NCI-H128 (cell line): ENCODE data around the gene PLXNB1.
"Not testable (repeated sequence)": the region's sequence is repeated elsewhere in the genome, so short reads cannot be mapped to it uniquely, and the experiment has no call there.

ENCODE experiments used
- DNase-seq: peaks from one replicate; lab custom pipeline; 2025; ENCODE audit not compliant: unreplicated experiment; lab: John Stamatoyannopoulos, UW

PLXNB1 gene

GRCh38 chr3:48406443-48407431, 23.1 kb downstream of the PLXNB1 start:
- DNase-seq, result no peak

GRCh38 chr3:48405971-48406370, 23.9 kb downstream of the PLXNB1 start:
- no peak for DNase-seq

GRCh38 chr3:48405343-48405881, 24.5 kb downstream of the PLXNB1 start:
- DNase-seq, result no peak

GRCh38 chr3:48404440-48405342, 25.2 kb downstream of the PLXNB1 start:
- DNase-seq, result no peak

- no peak for DNase-seq
These were observed 26.1 kb downstream of the PLXNB1 start for GRCh38 chr3:48403533-48404439.

GRCh38 chr3:48402907-48403306, 27.0 kb downstream of the PLXNB1 start:
- DNase-seq, result no peak

- DNase-seq, result no peak
These were observed 27.6 kb downstream of the PLXNB1 start for GRCh38 chr3:48402281-48402732.

GRCh38 chr3:48401434-48401901, 28.4 kb downstream of the PLXNB1 start:
- not testable (repeated sequence) for DNase-seq

- DNase-seq, result peak; percentile 27
These were observed 29.0 kb downstream of the PLXNB1 start for GRCh38 chr3:48400824-48401433.

- DNase-seq, result no peak
These were observed 30.3 kb downstream of the PLXNB1 start for GRCh38 chr3:48399387-48400172.

- DNase-seq, result no peak
These were observed 31.0 kb downstream of the PLXNB1 start for GRCh38 chr3:48398701-48399386.

- DNase-seq, result no peak
These were observed 31.9 kb downstream of the PLXNB1 start for GRCh38 chr3:48397767-48398681.

- DNase-seq, result no peak
These were observed 34.2 kb downstream of the PLXNB1 start for GRCh38 chr3:48395714-48396113.

- no peak for DNase-seq
These were observed 35.5 kb downstream of the PLXNB1 start for GRCh38 chr3:48394391-48394790.

GRCh38 chr3:48388966-48389365, 40.9 kb downstream of the PLXNB1 start:
- no peak for DNase-seq

GRCh38 chr3:48387634-48388033, 42.3 kb downstream of the PLXNB1 start:
- no peak for DNase-seq

GRCh38 chr3:48372862-48373435, 56.9 kb downstream of the PLXNB1 start:
- no peak for DNase-seq
